Omental fat pad (tissue), 4 donors: ENCODE data around the gene MAVS. TPM values are rescaled to one million over a fixed set of nuclear protein-coding genes. Genes with fewer than 3 reads are reported as not detected.

Experiments
- ATAC-seq: fragments of 150-250 bp; one replicate; pipeline ENCODE4 v1.9.1; 2016; ENCODE audit warnings: mild to moderate bottlenecking, moderate library complexity; ENCODE audit not compliant: low FRiP score
- DNase-seq: peaks from one replicate; pipeline ENCODE4 v3.0.0-alpha.2; 2019; ENCODE audit warnings: low spot score
- CTCF ChIP-seq, 3 donors: fragments of 450-650 bp; IDR thresholded peaks; one replicate each; pipeline ENCODE4 v1.5.1; 2016 to 2017; ENCODE audit warnings: antibody characterized with exemption in 3 of 3, mild to moderate bottlenecking in 3 of 3, moderate library complexity in 2 of 3
- total RNA-seq, 4 donors: library from RNA; depleted of rRNA; stranded (reverse); fragments of >200 nt; gene quantifications; one replicate each; pipeline ENCODE4 v1.1.0, GENCODE V29; 2016

Gene MAVS
- total RNA-seq, 4 donors from 2014 or later, result 21.8 to 37.8 (median 29.7) TPM

GRCh38 chr20:3848565-3848964, 1.9 kb downstream of the MAVS start:
- no peak for TF ChIP-seq CTCF (IDR thresholded peaks at IDR 0.05)
- no peak for ATAC-seq
- no peak for DNase-seq

GRCh38 chr20:3854462-3854871, 7.8 kb downstream of the MAVS start:
- DNase-seq (no peak), ATAC-seq (no peak)
- TF ChIP-seq CTCF (IDR thresholded peaks at IDR 0.05), result no peak

GRCh38 chr20:3857405-3857804, 10.8 kb downstream of the MAVS start:
- ATAC-seq (no peak), DNase-seq (no peak)
- no peak for TF ChIP-seq CTCF (IDR thresholded peaks at IDR 0.05)

- no peak for TF ChIP-seq CTCF (IDR thresholded peaks at IDR 0.05)
- ATAC-seq (no peak), DNase-seq (no peak)
Observed at GRCh38 chr20:3858689-3859088, 12.1 kb downstream of the MAVS start.

GRCh38 chr20:3861191-3861590, 14.6 kb downstream of the MAVS start:
- DNase-seq (no peak), ATAC-seq (no peak)
- TF ChIP-seq CTCF (IDR thresholded peaks at IDR 0.05), result no peak

GRCh38 chr20:3862333-3862732, 15.7 kb downstream of the MAVS start:
- no peak for DNase-seq
- no peak for ATAC-seq
- TF ChIP-seq CTCF (IDR thresholded peaks at IDR 0.05), result no peak

- DNase-seq (no peak), ATAC-seq (no peak)
- TF ChIP-seq CTCF (IDR thresholded peaks at IDR 0.05), result no peak
Observed at GRCh38 chr20:3863317-3863716, 16.7 kb downstream of the MAVS start.
